HG03457 (cell line): ENCODE results near the gene GUCY2C.
"Not testable (repeated sequence)": the region's sequence is repeated elsewhere in the genome, so short reads cannot be mapped to it uniquely, and the experiment has no call there.

ENCODE experiments used
- ATAC-seq: cut with Tn5 transposase; IDR thresholded peaks from one replicate; pipeline ENCODE4 v1.9.1; 2021; ENCODE audit warnings: moderate number of reproducible peaks; ENCODE audit not compliant: unreplicated experiment

GUCY2C gene

GRCh38 chr12:14696265-14696741 is at the start of gene GUCY2C:
Gene GUCY2C (minus strand): TSS chr12:14696599. CDS start chr12:14696448, 151 bp downstream.
- no peak for ATAC-seq

GRCh38 chr12:14743061-14743460 is 46.7 kb upstream of the GUCY2C start:
- ATAC-seq: no peak

GRCh38 chr12:14741942-14742341 is 45.5 kb upstream of the GUCY2C start:
- ATAC-seq: no peak

GRCh38 chr12:14741153-14741552 is 44.8 kb upstream of the GUCY2C start:
- ATAC-seq: no peak

GRCh38 chr12:14736441-14736840 is 40.0 kb upstream of the GUCY2C start:
- ATAC-seq: not testable (repeated sequence)

GRCh38 chr12:14731821-14732220 is 35.4 kb upstream of the GUCY2C start:
- no peak for ATAC-seq

GRCh38 chr12:14729586-14729985 is 33.2 kb upstream of the GUCY2C start:
- no peak for ATAC-seq

GRCh38 chr12:14723763-14724162 is 27.4 kb upstream of the GUCY2C start:
- no peak for ATAC-seq

GRCh38 chr12:14716848-14717444 is 20.5 kb upstream of the GUCY2C start:
- ATAC-seq: no peak

GRCh38 chr12:14714437-14714836 is 18.0 kb upstream of the GUCY2C start:
- ATAC-seq: no peak

GRCh38 chr12:14710632-14711320 is 14.4 kb upstream of the GUCY2C start:
- ATAC-seq: no peak

- no peak for ATAC-seq
Measured at GRCh38 chr12:14701809-14702568, 5.6 kb upstream of the GUCY2C start.

GRCh38 chr12:14700935-14701334 is 4.5 kb upstream of the GUCY2C start:
- no peak for ATAC-seq

GRCh38 chr12:14699923-14700322 is 3.5 kb upstream of the GUCY2C start:
- no peak for ATAC-seq

- no peak for ATAC-seq
Measured at GRCh38 chr12:14698555-14698954, 2.2 kb upstream of the GUCY2C start.

- no peak for ATAC-seq
Measured at GRCh38 chr12:14695715-14696141, 671 bp downstream of the GUCY2C start.

- no peak for ATAC-seq
Measured at GRCh38 chr12:14694970-14695369, 1.4 kb downstream of the GUCY2C start.

- ATAC-seq: no peak
Measured at GRCh38 chr12:14694145-14694714, 2.2 kb downstream of the GUCY2C start.

- no peak for ATAC-seq
Measured at GRCh38 chr12:14693116-14693515, 3.3 kb downstream of the GUCY2C start.

- no peak for ATAC-seq
Measured at GRCh38 chr12:14691560-14691959, 4.8 kb downstream of the GUCY2C start.

- ATAC-seq: no peak
Measured at GRCh38 chr12:14689996-14690395, 6.4 kb downstream of the GUCY2C start.
